SK-N-SH treated with all-trans-retinoic acid at 6 μM for 48 hours (cell line): Measurements from ENCODE around the gene ELMO1.

Experiments used
- ATAC-seq: fragments of 200-7000 bp; cut with Tn5 transposase; 3 replicates; pipeline ENCODE4 v1.9.1; 2020; ENCODE audit warnings: mild to moderate bottlenecking, moderate library complexity
- ARNTL ChIP-seq: fragments of 450-650 bp; formaldehyde crosslinking; IDR thresholded peaks from 2 replicates; pipeline ENCODE4 v1.5.0; 2020; ENCODE audit warnings: low read depth, mild to moderate bottlenecking, moderate library complexity, borderline replicate concordance
- BACH2 ChIP-seq: fragments of 250-450 bp; sonication (Bioruptor Pico); IDR thresholded peaks from 2 replicates; pipeline ENCODE4 v1.9.0; 2021; ENCODE audit warnings: mild to moderate bottlenecking, borderline replicate concordance
- CREB5 ChIP-seq: fragments of 250-450 bp; sonication (Bioruptor Pico); IDR thresholded peaks from 2 replicates; pipeline ENCODE4 v1.5.1; 2020; ENCODE audit warnings: low read depth, mild to moderate bottlenecking, moderate library complexity
- CSDC2 ChIP-seq: fragments of 250-450 bp; sonication (Bioruptor Pico); IDR thresholded peaks from 2 replicates; pipeline ENCODE4 v1.5.0; 2020; ENCODE audit warnings: mild to moderate bottlenecking, moderate library complexity
- CSRNP3 ChIP-seq: fragments of 250-450 bp; sonication (Bioruptor Pico); IDR thresholded peaks from 2 replicates; pipeline ENCODE4 v1.5.1; 2021; ENCODE audit warnings: mild to moderate bottlenecking, moderate library complexity
- ESRRG ChIP-seq: fragments of 250-450 bp; sonication (Bioruptor Pico); IDR thresholded peaks from 2 replicates; pipeline ENCODE4 v1.6.1; 2021; ENCODE audit warnings: mild to moderate bottlenecking
- GLIS3 ChIP-seq: fragments of 250-450 bp; sonication (Bioruptor Pico); IDR thresholded peaks from 2 replicates; pipeline ENCODE4 v1.5.0; 2020; ENCODE audit warnings: mild to moderate bottlenecking, moderate library complexity
- OSR1 ChIP-seq: fragments of 250-450 bp; sonication (Bioruptor Pico); IDR thresholded peaks from 2 replicates; pipeline ENCODE4 v1.8.0; 2022; ENCODE audit warnings: moderate library complexity, mild to moderate bottlenecking, inconsistent platforms
- PATZ1 ChIP-seq: fragments of 250-450 bp; sonication (Bioruptor Pico); IDR thresholded peaks from 2 replicates; pipeline ENCODE4 v1.8.0; 2020; ENCODE audit warnings: mild to moderate bottlenecking, moderate library complexity, borderline replicate concordance
- POU6F1 ChIP-seq: fragments of 250-450 bp; sonication (Bioruptor Pico); IDR thresholded peaks from 2 replicates; pipeline ENCODE4 v1.8.0; 2021; ENCODE audit warnings: low read depth, mild to moderate bottlenecking, moderate library complexity, borderline replicate concordance
- PPARA ChIP-seq: fragments of 250-450 bp; sonication (Bioruptor Pico); IDR thresholded peaks from 2 replicates; pipeline ENCODE4 v1.5.0; 2020; ENCODE audit warnings: mild to moderate bottlenecking, borderline replicate concordance
- RARB ChIP-seq: fragments of 250-450 bp; sonication (Bioruptor Pico); IDR thresholded peaks from 2 replicates; pipeline ENCODE4 v1.8.0; 2021; ENCODE audit warnings: mild to moderate bottlenecking, moderate library complexity
- SNAI2 ChIP-seq: fragments of 250-450 bp; sonication (Bioruptor Pico); IDR thresholded peaks from 2 replicates; pipeline ENCODE4 v1.5.0; 2020; ENCODE audit warnings: mild to moderate bottlenecking, moderate library complexity
- TCF4 ChIP-seq: fragments of 250-450 bp; sonication (Bioruptor Pico); IDR thresholded peaks from 2 replicates; pipeline ENCODE4 v1.8.0; 2021; ENCODE audit warnings: mild to moderate bottlenecking, moderate library complexity, borderline replicate concordance
- TOX ChIP-seq: fragments of 250-450 bp; sonication (Bioruptor Pico); IDR thresholded peaks from 2 replicates; pipeline ENCODE4 v1.8.0; 2021; ENCODE audit warnings: mild to moderate bottlenecking, moderate library complexity, borderline replicate concordance
- TSHZ2 ChIP-seq: fragments of 250-450 bp; sonication (Bioruptor Pico); IDR thresholded peaks from 2 replicates; pipeline ENCODE4 v1.5.0; 2020; ENCODE audit warnings: mild to moderate bottlenecking, moderate library complexity
- ZC3H10 ChIP-seq: fragments of 250-450 bp; sonication (Bioruptor Pico); IDR thresholded peaks from 2 replicates; pipeline ENCODE4 v1.5.1; 2021; ENCODE audit warnings: mild to moderate bottlenecking, moderate library complexity
- ZFP3 ChIP-seq: fragments of 250-450 bp; sonication (Bioruptor Pico); IDR thresholded peaks from 2 replicates; pipeline ENCODE4 v1.5.0; 2020; ENCODE audit warnings: mild to moderate bottlenecking, moderate library complexity
- ZNF565 ChIP-seq: fragments of 450-650 bp; formaldehyde crosslinking; conservative IDR thresholded peaks from 2 replicates; pipeline ENCODE4 v1.5.0; 2020; ENCODE audit warnings: low read depth, mild to moderate bottlenecking, moderate library complexity
- ZNF70 ChIP-seq: fragments of 450-650 bp; formaldehyde crosslinking; IDR thresholded peaks from 2 replicates; pipeline ENCODE4 v1.5.0; 2020; ENCODE audit warnings: mild to moderate bottlenecking, moderate library complexity
- ZNF8 ChIP-seq: fragments of 450-650 bp; formaldehyde crosslinking; IDR thresholded peaks from 2 replicates; pipeline ENCODE4 v1.5.0; 2020; ENCODE audit warnings: mild to moderate bottlenecking, moderate library complexity

The ELMO1 gene

GRCh38 chr7:36955456-36956129, 493.1 kb downstream of the ELMO1 start:
- TF ChIP-seq GLIS3 (CRISPR knock-in tag), result no peak
- no peak for TF ChIP-seq PATZ1 (CRISPR knock-in tag)
- no peak for TF ChIP-seq POU6F1
- no peak for TF ChIP-seq TCF4 (CRISPR knock-in tag)
- no peak for TF ChIP-seq ZNF8 (CRISPR knock-in tag)
- TF ChIP-seq ZFP3 (CRISPR knock-in tag), result no peak
- TF ChIP-seq PPARA (CRISPR knock-in tag), result no peak
- no peak for TF ChIP-seq TOX (CRISPR knock-in tag)
- TF ChIP-seq CSDC2 (CRISPR knock-in tag), result no peak
- TF ChIP-seq ZNF565 (CRISPR knock-in tag), result no peak
- no peak for TF ChIP-seq BACH2 (CRISPR knock-in tag)
- TF ChIP-seq ZNF70 (CRISPR knock-in tag), result no peak
- no peak for TF ChIP-seq CREB5 (CRISPR knock-in tag)
- TF ChIP-seq TSHZ2 (CRISPR knock-in tag), result no peak
- no peak for TF ChIP-seq ZC3H10
- TF ChIP-seq RARB (CRISPR knock-in tag), result no peak
- no peak for TF ChIP-seq ARNTL (CRISPR knock-in tag)
- TF ChIP-seq CSRNP3 (CRISPR knock-in tag), result no peak
- TF ChIP-seq ESRRG (CRISPR knock-in tag), result no peak
- TF ChIP-seq SNAI2 (CRISPR knock-in tag), result no peak
- no peak for ATAC-seq

GRCh38 chr7:36951257-36951697, 497.4 kb downstream of the ELMO1 start:
- TF ChIP-seq ZFP3 (CRISPR knock-in tag), result no peak
- ATAC-seq, result no peak

GRCh38 chr7:36949711-36950600, 498.7 kb downstream of the ELMO1 start:
- no peak for ATAC-seq
- TF ChIP-seq ZC3H10 (no peak), TSHZ2 (CRISPR knock-in tag) (no peak), CSDC2 (CRISPR knock-in tag) (no peak), OSR1 (CRISPR knock-in tag) (no peak), ZNF8 (CRISPR knock-in tag) (no peak), TCF4 (CRISPR knock-in tag) (no peak), ZFP3 (CRISPR knock-in tag) (no peak), CSRNP3 (CRISPR knock-in tag) (no peak)
